Cortex of kidney (tissue), 1 donor: ENCODE results near the gene ZBTB24.

Experiments
- DNase-seq: peaks from one replicate; lab custom pipeline; 2025; lab: John Stamatoyannopoulos, UW

The ZBTB24 gene

DNA sequence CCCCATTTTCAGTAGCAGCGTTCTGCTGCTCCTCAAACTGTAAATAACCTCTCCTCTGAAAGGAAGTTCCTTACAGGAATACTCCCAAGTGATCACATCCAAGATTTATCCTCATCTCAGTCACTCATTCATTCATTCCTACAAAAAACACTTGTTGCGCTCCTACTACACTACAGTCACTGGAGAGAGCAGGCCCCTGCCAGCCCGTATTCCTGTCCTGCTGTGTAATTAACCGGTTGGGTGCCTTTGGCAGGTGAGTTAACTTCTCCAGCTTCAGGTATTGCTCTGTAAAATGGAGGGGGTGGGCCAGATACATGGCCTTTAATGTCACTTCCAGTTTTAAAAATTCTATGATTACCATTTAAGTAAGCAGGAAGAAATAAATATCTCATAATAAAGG is 15.0 kb upstream of the ZBTB24 start:
- DNase-seq = no peak

DNA sequence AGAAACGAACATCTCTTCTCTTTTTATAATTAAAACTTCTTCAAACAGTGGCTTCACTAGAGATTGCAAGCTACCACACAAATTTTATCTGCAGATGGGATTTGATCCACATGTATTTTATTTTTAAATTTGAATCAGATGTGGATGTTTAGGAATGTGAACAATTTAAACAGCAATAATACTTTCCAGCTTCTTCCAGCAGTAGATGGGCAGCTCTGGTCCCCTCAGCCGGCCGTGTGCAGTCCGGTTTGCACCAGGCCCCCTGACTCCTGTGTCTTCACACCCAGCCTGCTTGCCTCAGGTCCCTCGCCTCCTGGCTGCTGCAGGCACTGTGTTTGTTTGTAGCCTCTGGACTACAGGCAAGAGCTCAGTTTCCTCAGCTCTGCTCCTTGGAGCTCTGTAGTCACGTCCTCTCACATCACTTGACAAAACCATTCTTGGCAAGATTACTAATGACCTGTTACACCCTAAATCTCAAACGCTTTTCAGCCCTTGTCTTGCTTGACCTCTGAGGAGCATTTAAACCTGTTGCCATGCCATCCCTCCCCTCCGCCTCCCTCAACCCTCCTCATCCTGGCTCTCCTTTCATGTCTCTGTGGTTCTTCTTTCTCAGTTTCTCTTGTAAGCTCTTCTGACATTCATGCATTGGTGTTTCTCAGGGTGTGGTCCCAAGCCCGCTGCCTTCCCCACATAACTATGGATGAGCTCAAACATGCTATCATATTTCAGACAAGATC is 13.2 kb upstream of the ZBTB24 start:
- no peak for DNase-seq

DNA sequence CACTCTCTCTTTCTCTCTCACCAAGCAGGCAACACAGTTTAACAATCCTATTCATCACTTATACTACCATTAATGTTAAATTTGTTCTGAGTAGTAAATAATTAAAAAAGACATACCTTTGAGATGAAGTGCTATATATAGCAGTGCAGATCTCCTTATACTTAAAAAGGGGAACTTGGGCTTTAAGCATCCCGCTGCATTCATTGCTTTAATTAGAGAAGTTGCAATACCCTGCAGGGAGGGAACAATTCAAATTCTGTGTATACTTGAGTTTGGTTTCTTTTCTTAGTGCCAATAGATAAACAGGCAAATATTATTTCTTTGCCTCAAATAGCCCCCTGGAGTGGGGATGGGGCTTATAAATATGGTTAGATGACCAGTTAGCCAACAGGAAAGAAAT is 10.8 kb upstream of the ZBTB24 start:
- no peak for DNase-seq

DNA sequence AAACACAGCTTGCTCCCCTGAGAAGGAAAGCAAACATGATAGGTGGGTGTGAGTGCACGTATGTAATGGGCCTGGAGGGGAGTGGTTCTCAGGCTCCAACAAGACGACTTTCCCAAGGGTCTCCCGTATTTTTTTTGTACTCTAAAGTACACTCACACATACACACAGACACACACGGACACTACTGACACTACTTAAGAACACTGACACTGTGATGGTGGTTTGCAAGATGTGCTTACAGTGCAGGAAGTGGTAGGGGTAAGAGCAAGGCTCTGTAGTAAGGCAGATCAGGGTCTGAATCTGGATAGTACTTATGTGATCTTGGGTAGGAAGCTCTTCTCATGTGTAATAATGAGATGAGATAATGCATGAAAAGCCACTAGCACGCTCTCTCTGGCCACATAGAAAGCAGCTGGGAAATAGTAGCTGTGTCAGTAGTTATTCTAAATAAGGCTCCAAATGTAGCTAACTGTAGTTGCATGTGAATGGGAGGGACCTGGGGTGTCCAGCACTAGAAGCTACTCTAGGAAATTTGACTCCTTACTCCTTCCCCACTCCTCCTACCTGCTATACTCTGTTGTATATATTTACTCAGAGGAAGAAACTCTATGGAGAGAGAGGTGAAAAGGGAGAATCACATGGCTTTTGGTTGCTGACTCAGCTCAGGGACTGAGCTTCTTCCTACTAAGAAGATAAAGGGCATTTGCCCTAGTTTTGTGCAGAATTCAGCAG is 8.4 kb upstream of the ZBTB24 start:
- DNase-seq = no peak

DNA sequence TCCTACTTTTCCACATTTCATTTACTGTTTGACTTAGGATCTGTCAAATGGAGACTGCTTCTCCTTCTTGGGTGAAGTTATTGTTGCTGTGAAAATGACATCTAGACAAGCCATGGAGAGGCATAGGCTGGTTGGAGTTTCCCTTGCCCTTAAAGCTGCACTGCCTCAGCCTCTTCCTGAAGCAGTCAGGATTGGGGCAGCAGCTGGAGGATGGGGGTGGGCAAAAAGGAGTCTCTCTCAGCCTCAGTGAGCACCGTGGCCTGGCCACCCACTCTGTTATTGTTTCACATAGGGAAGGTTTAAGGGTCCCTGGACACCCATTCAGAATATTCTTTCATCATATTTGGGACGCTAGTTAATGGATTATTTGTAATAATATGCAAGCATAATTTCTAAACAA is 7.7 kb upstream of the ZBTB24 start:
- no peak for DNase-seq

DNA sequence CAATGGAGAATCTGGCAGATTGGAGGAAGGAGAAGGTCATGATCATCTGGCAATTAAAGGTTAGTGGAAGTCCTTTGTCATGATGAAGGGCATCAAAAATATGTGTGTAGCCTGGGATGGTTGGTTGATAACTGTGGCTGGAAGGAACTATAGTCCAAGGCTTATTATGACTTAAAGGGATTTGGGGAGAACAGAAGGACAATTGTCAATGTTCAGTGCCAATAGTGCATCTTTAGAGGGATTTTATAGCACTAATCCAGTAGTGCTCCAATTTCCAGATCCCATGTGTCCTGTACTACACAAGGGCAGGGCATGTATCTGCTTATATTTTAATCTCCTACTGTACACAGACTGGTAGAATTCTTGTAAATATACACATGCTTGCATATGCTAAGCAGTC is 5.0 kb upstream of the ZBTB24 start:
- no peak for DNase-seq

DNA sequence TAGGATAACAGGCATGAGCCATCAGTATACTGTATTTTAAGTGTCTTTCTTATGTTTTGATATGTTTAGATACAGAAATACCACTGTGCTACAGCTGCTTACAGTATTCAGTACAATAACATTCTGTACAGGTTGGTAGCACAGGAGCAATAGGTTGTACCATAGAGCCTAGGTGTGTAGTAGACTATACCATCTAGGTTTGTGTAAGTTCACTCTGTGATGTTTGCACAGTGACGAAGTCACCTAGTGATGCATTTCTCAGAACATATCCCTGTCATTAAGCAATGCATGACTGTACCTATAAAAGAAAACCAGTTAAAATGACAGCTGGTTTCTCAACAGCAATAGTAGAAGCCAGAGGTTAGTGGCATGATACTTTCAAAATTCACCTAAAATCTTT is 3.0 kb upstream of the ZBTB24 start:
- DNase-seq = no peak

DNA sequence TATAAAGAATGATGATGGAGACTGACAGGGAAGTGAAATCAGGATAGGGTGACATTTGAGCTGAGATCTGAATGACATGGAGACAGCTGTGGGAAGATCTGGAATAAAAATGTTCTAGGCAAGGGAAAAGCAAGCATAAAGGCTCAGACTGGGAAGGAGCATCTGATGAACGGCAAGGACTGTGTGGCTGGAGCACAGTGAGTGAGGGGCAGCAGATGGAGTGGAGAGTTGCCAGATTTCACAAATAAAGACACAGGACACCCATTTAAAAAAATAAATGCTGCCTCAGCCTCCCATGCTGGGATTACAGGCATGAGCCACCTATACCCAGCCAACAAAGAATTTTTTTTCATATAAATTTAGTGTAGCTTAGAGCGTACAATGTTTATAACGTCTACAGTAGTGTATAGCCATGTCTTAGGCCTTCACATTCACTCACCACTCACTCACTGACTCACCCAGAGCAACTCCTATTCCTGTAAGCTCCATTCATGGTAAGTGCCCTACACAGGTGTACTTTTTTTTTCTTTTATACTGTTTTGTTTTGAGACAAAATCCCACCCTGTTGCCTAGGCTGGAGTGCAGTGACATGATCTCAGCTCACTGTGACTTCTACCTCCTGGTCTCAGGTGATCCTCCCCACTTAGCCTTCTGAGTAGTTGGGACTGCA is 2.4 kb upstream of the ZBTB24 start:
- no peak for DNase-seq

DNA sequence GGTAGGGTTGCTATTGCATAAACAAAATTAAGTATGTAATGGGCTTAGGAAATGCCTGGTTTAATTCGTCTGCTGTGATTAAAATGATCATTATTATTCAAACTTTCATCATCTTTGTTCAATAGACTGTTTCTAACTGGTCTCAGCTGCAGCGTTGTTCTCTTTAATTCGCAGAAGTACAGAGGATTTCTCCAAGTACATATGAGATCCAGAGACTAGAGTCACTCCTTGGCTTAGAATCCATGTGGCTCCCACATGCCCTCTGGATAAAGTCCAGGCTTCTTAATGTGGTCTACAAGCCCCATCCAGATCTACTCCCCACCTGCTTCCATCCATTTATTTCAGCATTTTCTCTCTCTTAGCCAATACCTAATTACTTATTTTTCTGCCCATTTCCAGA is 1.1 kb upstream of the ZBTB24 start:
- DNase-seq = no peak

DNA sequence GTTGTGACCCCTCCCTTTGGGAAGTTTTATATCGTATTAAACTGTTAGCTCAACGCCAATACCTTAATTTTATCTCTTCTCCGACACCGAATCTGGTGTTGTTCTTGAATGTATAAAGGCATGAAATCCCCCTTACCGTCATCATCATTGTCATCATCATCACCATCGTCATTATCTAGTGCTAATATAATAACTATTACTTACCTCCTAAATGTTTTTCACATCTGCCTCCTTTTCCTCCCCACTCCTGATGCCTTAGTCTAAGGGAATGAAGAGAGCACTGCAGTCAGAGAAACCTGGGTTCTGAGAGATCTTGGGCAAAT is 677 bp upstream of the ZBTB24 start:
- no peak for DNase-seq

DNA sequence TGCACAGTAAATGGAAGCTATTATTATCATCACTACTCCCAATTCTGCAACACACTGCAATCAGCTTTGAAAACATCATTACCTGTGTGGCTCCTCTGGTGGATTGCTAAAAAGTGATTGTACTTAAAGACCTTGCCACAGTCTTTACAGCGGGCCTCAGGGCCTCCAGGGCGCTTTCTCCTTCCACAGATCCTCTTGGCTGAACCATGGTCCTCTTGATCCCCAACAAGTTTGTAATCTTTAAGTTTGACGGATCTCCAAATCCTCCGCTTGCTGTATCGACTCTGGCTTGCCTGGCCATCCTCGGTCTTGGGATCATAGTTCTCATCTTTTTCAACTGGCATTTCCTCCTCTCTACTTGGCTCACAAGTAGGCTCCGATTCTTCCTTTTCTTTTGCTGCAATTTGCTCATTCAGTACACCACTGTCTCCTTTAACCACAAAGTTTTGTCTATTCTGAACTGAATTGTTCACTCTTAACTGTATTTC is 2.0 kb downstream of the ZBTB24 start:
- DNase-seq = no peak

DNA sequence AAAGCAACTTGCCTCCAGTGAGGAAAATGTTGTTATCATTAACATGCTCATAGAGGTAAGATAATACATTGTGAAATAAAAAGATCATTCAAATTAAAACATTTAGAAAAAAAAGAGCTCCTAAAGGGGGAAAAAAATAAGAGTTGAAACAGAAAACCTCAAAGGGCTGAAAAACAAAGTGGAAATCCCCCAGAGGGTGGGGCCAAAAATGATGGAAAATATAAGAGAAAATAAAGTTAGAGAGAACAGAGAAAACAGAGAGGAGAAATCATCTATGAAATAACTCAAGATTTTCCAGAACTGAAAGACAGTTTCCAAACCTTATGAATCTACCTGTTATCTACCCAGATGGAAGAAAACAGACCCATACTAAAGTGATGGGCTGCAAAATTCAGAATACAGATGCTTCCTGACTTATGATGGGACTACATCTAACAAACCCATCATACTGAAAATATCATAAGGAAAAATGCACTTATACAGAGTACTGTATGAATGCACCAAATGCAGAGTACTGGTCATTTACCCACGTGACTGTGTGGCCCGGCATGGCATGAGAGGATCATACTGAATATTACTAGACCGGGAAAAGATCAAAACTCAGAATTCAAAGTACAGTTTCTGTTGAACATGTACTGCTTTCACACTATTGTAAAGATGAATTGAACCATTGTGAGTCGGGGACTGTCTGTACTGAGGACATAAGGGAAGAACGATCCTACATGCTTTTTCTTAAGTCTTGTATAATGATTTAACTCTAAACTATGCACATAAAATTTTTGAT is 4.0 kb downstream of the ZBTB24 start:
- DNase-seq = no peak

DNA sequence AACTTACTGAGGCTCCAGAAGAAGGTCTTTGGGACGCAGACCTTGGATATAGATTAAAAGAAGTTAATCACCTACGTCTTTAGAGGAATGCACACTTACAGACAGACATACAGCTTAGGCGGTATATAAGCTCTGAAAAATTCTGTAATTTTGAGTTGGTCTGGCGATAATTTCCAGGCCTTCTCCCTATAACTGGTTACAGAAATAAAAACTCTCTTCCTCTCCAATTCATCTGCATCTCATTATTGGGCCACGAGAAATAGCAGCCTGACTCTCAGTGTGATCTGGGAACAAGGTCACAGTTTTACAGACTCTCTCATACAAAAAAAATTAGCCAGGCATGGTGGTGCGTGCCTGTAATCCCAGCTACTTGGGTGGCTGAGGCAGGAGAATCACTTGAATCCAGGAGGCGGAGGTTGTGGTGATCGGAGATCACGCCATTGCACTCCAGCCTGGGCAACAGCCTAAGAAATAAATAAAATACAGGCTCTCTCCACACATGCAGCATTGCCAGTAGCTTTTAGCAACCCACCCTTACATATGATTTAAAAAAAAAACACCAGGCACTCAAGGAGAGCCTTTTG is 4.7 kb downstream of the ZBTB24 start:
- DNase-seq = no peak

DNA sequence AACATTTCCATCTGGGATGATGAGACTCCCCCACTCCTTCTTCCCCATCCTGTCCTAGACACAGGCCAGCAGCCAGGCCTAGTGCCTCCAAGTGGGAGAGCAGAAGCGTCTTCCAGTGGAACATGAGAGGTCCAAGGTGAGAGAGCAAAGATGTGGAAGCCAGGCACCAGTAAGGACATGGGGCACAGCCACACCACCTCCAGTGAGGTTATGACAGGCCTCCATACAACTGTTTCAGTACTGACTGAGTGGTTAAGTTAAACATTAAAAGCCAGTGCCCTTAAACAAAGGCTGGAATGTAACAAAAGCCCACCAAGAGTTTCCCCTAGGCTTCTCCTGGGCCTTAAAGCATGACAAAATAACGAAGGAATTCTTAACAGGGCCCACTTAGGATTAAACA is 5.3 kb downstream of the ZBTB24 start:
- no peak for DNase-seq

DNA sequence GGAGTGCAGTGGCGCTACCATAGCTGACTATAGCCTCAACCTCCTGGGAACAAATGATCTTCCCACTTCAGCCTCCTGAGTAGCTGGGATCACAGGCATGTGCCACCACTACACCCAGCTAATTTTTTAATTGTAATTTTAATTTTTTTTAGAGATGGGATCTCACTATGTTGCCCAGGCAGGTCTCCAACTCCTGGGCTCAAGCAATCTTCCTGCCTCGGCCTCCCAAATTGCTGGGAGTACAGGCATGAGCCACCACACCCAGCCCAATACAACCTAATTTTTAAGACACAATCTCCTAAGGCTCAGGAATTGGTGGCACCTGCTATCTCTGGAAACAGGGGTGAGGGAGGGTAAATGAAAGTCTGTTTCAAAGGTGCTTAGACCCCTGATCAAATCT is 5.8 kb downstream of the ZBTB24 start:
- no peak for DNase-seq

DNA sequence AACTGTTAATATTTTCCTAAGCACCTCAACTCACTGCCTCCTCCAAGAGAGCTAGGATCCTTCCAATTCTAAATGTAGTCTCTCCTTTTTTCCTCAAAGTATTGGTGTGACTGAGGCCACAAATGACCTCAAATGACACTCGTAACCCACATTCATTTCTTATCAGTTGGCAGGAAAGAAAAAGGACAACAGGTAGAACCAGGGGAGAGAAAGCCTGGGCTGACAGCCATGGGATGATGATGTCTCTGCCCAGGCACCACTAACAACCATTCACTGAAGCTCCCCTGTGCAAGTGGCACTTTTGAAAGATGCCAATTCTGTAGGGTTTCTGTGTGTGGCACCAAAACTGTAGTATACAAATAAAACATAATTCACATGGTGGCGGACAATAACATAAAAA is 7.4 kb downstream of the ZBTB24 start:
- no peak for DNase-seq

DNA sequence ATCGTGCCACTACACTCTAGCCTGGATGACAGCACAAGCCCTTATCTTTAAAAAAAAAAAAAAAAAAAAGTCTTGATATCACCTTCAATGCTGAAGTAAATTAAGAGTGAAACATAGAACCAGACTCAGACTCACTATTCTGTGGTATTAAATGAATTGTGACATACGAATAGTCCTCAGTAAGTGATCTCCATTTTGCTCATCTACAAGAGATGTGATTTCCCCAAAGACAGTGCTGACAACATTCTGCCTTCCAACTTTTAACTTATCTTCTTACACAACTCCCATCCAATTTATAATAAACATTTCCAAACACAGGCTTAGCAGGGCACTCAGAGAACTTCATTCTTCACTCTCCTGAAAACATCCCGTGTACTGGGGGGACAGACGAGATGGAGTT is 8.0 kb downstream of the ZBTB24 start:
- no peak for DNase-seq

DNA sequence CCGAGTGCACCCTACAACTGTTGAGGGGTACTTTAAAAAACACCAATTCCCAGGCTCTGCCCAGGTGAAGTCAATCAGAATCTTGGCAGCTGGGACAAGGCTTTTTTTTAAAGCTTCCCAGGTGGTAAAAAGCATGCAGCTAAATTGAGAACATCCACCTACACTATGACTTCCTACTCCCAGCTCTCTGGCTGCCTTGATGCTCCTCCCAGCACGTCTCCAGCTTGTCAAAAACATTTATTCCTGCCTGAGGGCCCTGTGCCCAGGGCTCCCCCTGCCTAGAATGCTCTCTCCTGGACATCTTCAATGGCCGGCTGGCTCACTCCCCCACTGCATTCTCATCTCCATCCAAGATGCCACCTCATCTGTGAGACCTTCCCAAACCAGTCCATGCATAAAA is 9.9 kb downstream of the ZBTB24 start:
- no peak for DNase-seq

DNA sequence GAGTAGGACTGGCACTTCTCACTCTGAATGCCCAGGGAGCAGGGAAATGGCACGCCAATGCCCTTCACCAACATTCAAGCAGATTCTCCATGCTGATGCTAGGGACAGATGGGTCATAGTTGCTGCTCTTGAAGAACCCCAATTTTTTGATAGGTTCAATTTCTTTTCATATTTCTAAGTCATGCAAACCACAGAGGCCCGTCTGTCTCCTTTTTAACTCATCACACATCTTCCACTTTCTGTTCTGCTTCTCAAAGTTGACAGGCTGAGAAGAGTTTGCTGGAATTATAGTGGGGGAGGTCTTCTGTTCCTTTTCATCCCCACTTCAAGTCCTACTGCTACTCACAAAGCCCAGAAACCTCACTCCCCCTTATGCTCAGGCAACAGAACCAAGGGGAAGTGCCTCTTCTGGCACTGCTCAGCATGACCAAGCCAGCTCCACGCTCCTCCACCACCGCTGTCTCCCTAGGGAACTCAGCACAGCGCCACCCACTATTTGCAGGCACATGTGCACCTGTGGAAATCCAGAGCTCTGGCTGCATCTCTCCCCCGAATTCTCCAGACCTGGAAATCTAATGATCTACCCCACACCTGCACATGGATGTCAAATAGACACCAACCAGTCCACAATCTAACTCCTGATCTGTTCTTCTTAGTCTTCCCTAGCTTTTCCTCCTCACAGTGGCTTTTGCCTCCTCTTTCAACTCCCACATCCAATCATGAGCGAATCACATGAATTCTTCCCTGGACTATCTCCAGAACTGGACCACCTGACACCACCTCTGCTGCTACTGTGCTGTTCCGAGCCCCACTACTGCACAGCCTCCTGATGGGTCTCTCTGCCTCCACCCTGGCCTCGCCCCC is 10.7 kb downstream of the ZBTB24 start:
- DNase-seq = no peak

DNA sequence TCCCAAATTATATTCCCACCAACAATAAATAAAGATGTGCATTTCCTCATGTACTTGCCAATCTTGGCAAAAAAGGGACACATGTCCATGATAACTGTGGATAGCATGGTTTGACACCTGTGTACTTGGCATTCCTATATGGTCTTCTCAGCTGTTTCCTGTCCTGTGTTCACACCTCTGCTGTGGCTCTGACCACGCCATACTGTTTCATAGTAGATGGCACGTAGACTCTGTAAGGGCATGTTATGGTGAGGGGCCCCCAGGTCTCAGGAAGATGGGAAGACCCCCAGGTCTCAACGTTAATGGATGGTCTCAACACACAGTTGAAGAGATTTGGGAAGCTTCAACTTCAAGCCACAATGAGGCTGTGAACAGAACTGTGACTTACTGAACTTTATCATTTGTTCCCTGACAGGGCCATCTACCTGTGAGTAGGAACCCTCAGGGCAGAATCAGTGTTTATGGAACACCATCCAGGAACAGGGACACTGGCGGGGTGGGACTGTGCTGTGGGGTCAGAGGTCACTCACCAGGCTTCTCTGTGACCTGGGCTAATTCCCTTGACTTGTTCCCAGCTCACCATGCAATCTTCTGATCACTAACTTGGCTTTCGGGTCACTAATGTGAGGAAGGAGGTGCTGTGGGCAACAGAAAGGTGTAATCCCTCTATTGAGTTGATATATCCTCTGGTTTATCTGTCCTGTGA is 11.8 kb downstream of the ZBTB24 start:
- DNase-seq = no peak
